ENCODE results near the gene TBC1D32. TPM values are rescaled to one million over a fixed set of nuclear protein-coding genes. Genes with fewer than 3 reads are reported as not detected.

TBC1D32 gene
- total RNA-seq, 4 donors from 2014 or later, result 4.4 to 12.6 (median 6.6) TPM

GRCh38 chr6:121143476-121143875 lies 190.8 kb downstream of the TBC1D32 start:
- TF ChIP-seq CTCF (IDR thresholded peaks at IDR 0.05; ENCODE audit: low read depth), result no peak

GRCh38 chr6:121142093-121142492 lies 192.2 kb downstream of the TBC1D32 start:
- no peak for TF ChIP-seq CTCF (IDR thresholded peaks at IDR 0.05; ENCODE audit: low read depth)

GRCh38 chr6:121135425-121135824 lies 198.9 kb downstream of the TBC1D32 start:
- TF ChIP-seq CTCF (IDR thresholded peaks at IDR 0.05; ENCODE audit: low read depth), result no peak

GRCh38 chr6:121134922-121135321 lies 199.4 kb downstream of the TBC1D32 start:
- no peak for TF ChIP-seq CTCF (IDR thresholded peaks at IDR 0.05; ENCODE audit: low read depth)

- no peak for TF ChIP-seq CTCF (IDR thresholded peaks at IDR 0.05; ENCODE audit: low read depth)
These were observed 209.7 kb downstream of the TBC1D32 start for GRCh38 chr6:121124600-121124999.

GRCh38 chr6:121112356-121112755 lies 221.9 kb downstream of the TBC1D32 start:
- TF ChIP-seq CTCF (IDR thresholded peaks at IDR 0.05; ENCODE audit: low read depth), result no peak

- no peak for TF ChIP-seq CTCF (IDR thresholded peaks at IDR 0.05; ENCODE audit: low read depth)
These were observed 223.5 kb downstream of the TBC1D32 start for GRCh38 chr6:121110733-121111132.

Data from subcutaneous adipose tissue (tissue), 4 donors.